Measurements from ENCODE around the gene NFATC2. TPM values are rescaled to one million over a fixed set of nuclear protein-coding genes. Genes with fewer than 3 reads are reported as not detected.

The NFATC2 gene
- total RNA-seq, 1 experiment from 2014 or later, result 0.61 TPM

DNA sequence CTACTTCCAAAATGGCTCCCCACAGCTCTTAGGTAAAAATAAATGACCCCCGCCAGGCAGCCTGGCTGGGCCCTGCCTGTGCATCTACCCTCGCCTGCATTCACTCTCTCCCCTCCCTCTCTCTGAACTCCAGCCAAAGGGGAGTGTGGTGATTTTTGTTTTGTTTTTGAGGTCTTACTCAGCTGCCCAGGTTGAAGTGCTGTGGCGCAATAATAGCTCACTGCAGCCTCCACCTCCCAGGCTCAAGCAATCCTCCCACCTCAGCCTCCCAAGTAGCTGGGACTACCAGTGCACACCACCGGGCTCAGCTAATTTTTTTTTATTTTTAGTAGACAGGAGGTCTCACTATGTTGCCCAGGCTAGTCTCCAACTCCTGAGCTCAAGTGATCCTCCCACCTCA, 15.8 kb downstream of the NFATC2 start:
- no peak overlapping the region for H3K4me2 ChIP-seq (ENCODE audit: insufficient read depth, insufficient read length, low read length)
- no peaks in the 10 kb centered on the region for H3K27me3 ChIP-seq (ENCODE audit: insufficient read depth, low read length)
- no peak overlapping the region for H3K9ac ChIP-seq (ENCODE audit: extremely low read depth, insufficient read length, low read length)
- no peaks in the 10 kb centered on the region for H3K36me3 Mint-ChIP-seq (ENCODE audit: insufficient read depth in 1 of 3, low read depth in 3 of 3)
- no peak overlapping the region for H3K4ac ChIP-seq (ENCODE audit: low read depth, low read length)
- peaks cover 3% of the 10 kb centered on the region for H3K23me2 ChIP-seq (ENCODE audit: insufficient read length, low read depth, low read length, poor library complexity, severe bottlenecking)
- no peak overlapping the region for H3T11ph ChIP-seq (ENCODE audit: low read length)
- H3K9me3 Mint-ChIP-seq, result no peaks in the 10 kb centered on the region
- H2AFZ ChIP-seq (ENCODE audit: low read length), result no peak overlapping the region
- no peak overlapping the region for H3K14ac ChIP-seq (ENCODE audit: insufficient read depth, low read length)
- no peaks in the 10 kb centered on the region for H3K4me1 ChIP-seq (ENCODE audit: insufficient read depth, low read length)
- H4K91ac ChIP-seq (ENCODE audit: insufficient read length, low read depth, low read length), result no peak overlapping the region
- H3K18ac ChIP-seq (ENCODE audit: insufficient read length, low read depth, low read length), result no peak overlapping the region
- no peak for DNase-seq
- H3K4me3 Mint-ChIP-seq, result no peak overlapping the region
- no peaks in the 10 kb centered on the region for H3K79me1 ChIP-seq (ENCODE audit: insufficient read depth, low read depth, low read length, poor library complexity, severe bottlenecking)
- H4K20me1 ChIP-seq (ENCODE audit: control insufficient read depth, insufficient read depth, insufficient read length), result no peaks in the 10 kb centered on the region
- H2BK5ac ChIP-seq (ENCODE audit: insufficient read length, low read length), result no peak overlapping the region
- no peak overlapping the region for H3K27ac ChIP-seq (ENCODE audit: insufficient read length, low read depth, low read length)
- H3K9me3 ChIP-seq (ENCODE audit: control insufficient read depth, low read depth, low read length), result no peaks in the 10 kb centered on the region
- no peak overlapping the region for H2BK120ac ChIP-seq (ENCODE audit: low read depth, low read length, poor library complexity, severe bottlenecking)
- peaks cover 3 to 6% of the 10 kb centered on the region in 2 experiments for H3K4me1 Mint-ChIP-seq
- no peaks in the 10 kb centered on the region for H3K27me3 Mint-ChIP-seq (ENCODE audit: low read depth)
- H3K79me2 ChIP-seq (ENCODE audit: insufficient read depth, low read length), result no peaks in the 10 kb centered on the region
- no peak overlapping the region for H2BK20ac ChIP-seq (ENCODE audit: low read depth, low read length, poor library complexity, severe bottlenecking)
- no peak overlapping the region for H2AK5ac ChIP-seq (ENCODE audit: insufficient read length, low read length)
- no peak overlapping the region for H4K5ac ChIP-seq (ENCODE audit: insufficient read length, low read depth, low read length)
- no peak overlapping the region for H3K23ac ChIP-seq (ENCODE audit: insufficient read length, low read depth, low read length)
- WGBS (ENCODE audit: extremely low coverage, insufficient read length, low lambda C conversion rate), result no CpG with 5 or more reads among the region's 4 CpGs
- H2BK15ac ChIP-seq (ENCODE audit: low read depth, low read length), result no peak overlapping the region
- no peak overlapping the region for H3K56ac ChIP-seq (ENCODE audit: insufficient read length, low read depth, low read length)
- H4K8ac ChIP-seq (replicated peaks; ENCODE audit: insufficient read length, low read depth, low read length), result no peak overlapping the region
- TF ChIP-seq, protein P1, sequence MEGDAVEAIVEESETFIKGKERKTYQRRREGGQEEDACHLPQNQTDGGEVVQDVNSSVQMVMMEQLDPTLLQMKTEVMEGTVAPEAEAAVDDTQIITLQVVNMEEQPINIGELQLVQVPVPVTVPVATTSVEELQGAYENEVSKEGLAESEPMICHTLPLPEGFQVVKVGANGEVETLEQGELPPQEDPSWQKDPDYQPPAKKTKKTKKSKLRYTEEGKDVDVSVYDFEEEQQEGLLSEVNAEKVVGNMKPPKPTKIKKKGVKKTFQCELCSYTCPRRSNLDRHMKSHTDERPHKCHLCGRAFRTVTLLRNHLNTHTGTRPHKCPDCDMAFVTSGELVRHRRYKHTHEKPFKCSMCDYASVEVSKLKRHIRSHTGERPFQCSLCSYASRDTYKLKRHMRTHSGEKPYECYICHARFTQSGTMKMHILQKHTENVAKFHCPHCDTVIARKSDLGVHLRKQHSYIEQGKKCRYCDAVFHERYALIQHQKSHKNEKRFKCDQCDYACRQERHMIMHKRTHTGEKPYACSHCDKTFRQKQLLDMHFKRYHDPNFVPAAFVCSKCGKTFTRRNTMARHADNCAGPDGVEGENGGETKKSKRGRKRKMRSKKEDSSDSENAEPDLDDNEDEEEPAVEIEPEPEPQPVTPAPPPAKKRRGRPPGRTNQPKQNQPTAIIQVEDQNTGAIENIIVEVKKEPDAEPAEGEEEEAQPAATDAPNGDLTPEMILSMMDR (conservative IDR thresholded peaks at IDR 0.05), result no peak
- no peak overlapping the region; a peak in 1 of 7 replicates for H3K27ac Mint-ChIP-seq
- H2BK12ac ChIP-seq (ENCODE audit: insufficient read length, low read depth, low read length), result no peak overlapping the region
